HCT116 (cell line): Measurements from ENCODE around the gene U2AF1. TPM values are rescaled to one million over a fixed set of nuclear protein-coding genes. Genes with fewer than 3 reads are reported as not detected.
"Not testable (repeated sequence)": the region's sequence is repeated elsewhere in the genome, so short reads cannot be mapped to it uniquely, and the experiment has no call there.

Experiments used
- ATAC-seq: fragments of 200-7000 bp; cut with Tn5 transposase; 2 replicates; pipeline ENCODE4 v1.9.1; 2020; ENCODE audit warnings: mild to moderate bottlenecking, moderate library complexity
- BruUV-seq: library from RNA; stranded (reverse); fragments of 400-500 nt; replicated peaks from 2 replicates; lab custom pipeline; 2021; lab: Mats Ljungman, UMichigan
- CTCF ChIA-PET: fragments of 300-600 bp; sonication (Branson Sonifier 250); formaldehyde crosslinking; loops from one replicate; lab custom pipeline; 2021; ENCODE audit warnings: antibody characterized with exemption; lab: Charles Lee
- POLR2A ChIA-PET: fragments of 300-600, 350-600 bp; sonication (Branson Sonifier 250); formaldehyde crosslinking; loops from one replicate; lab custom pipeline; 2021; ENCODE audit warnings: antibody characterized with exemption; lab: Charles Lee
- RAD21 ChIA-PET, 2 experiments: fragments of 300-600 bp; sonication (Branson Sonifier 250); formaldehyde crosslinking; loops; one replicate each; lab custom pipeline; 2023; ENCODE audit warnings: low total read pairs in 2 of 2; ENCODE audit not compliant: uncharacterized antibody in 2 of 2, unreplicated experiment in 2 of 2, low non-redundant PET in 1 of 2; lab: Charles Lee
- DNase-seq: peaks from one replicate; pipeline ENCODE4 v3.0.0-alpha.2; 2010; ENCODE audit warnings: low read depth, low spot score
- H2AFZ ChIP-seq: fragments of 200-600 bp; shearing (Covaris generic), sonication (generic); 2 replicates; pipeline ENCODE4 v1.6.1; 2017; ENCODE audit warnings: low read depth, mixed run types, mixed read lengths, antibody characterized with exemption, low read length; ENCODE audit not compliant: poor library complexity, severe bottlenecking
- H3K27ac ChIP-seq: 2 replicates; pipeline ENCODE4 v1.5.1; 2012; ENCODE audit warnings: low read depth, low read length
- H3K27me3 ChIP-seq: fragments of 200-600 bp; sonication (generic); 2 replicates; pipeline ENCODE4 v1.6.1; 2016; ENCODE audit warnings: mixed run types, low read length, mixed read lengths; ENCODE audit not compliant: insufficient read depth
- H3K36me3 ChIP-seq, 2 experiments: fragments of 200-500 bp in 1 of 2; fragments of 200-600 bp in 1 of 2; sonication (Bioruptor generic) in 1 of 2; sonication (generic) in 1 of 2; 2 replicates each; pipeline versions ENCODE4 v1.5.1 to v1.6.1; 2014 to 2016; ENCODE audit warnings: low read length in 2 of 2, inconsistent platforms in 1 of 2, mixed read lengths in 1 of 2, mixed run types in 1 of 2; ENCODE audit not compliant: insufficient read depth in 2 of 2, control insufficient read depth in 1 of 2
- H3K4me1 ChIP-seq, 2 experiments: fragments of 200-600 bp in 1 of 2; sonication (generic) in 1 of 2; 2 replicates each; pipeline versions ENCODE4 v1.5.1 to v1.6.1; 2012 to 2017; ENCODE audit warnings: low read length in 2 of 2, inconsistent platforms in 1 of 2, mild to moderate bottlenecking in 1 of 2, mixed read lengths in 1 of 2, mixed run types in 1 of 2, moderate library complexity in 1 of 2; ENCODE audit not compliant: insufficient read depth in 2 of 2, control insufficient read depth in 1 of 2
- H3K4me2 ChIP-seq: fragments of 200-600 bp; sonication (generic); 2 replicates; pipeline ENCODE4 v1.6.1; 2017; ENCODE audit warnings: mixed run types, low read length, mixed read lengths
- H3K4me3 ChIP-seq, 2 experiments: fragments of 200-600 bp in 1 of 2; sonication (generic) in 1 of 2; replicated peaks in 1 of 2; 2 replicates each; pipeline ENCODE4 v1.5.1; 2011 to 2016; ENCODE audit warnings: low read length in 2 of 2, control low read depth in 1 of 2, low read depth in 1 of 2, mild to moderate bottlenecking in 1 of 2, mixed read lengths in 1 of 2, mixed run types in 1 of 2
- H3K79me2 ChIP-seq: fragments of 200-600 bp; sonication (generic); 2 replicates; pipeline ENCODE4 v1.6.1; 2017; ENCODE audit warnings: mild to moderate bottlenecking, mixed run types, low read length, moderate library complexity, mixed read lengths; ENCODE audit not compliant: insufficient read depth
- H3K9ac ChIP-seq: fragments of 200-600 bp; sonication (generic); 2 replicates; pipeline ENCODE4 v1.6.1; 2016; ENCODE audit warnings: low read length, mixed read lengths
- H3K9me2 ChIP-seq: fragments of 200-600 bp; sonication (generic), shearing (Covaris generic); 2 replicates; pipeline ENCODE4 v1.6.1; 2017; ENCODE audit warnings: mixed run types, mild to moderate bottlenecking, moderate library complexity; ENCODE audit not compliant: insufficient read depth
- H3K9me3 ChIP-seq, 2 experiments: fragments of 200-500 bp in 1 of 2; fragments of 200-600 bp in 1 of 2; sonication (Bioruptor generic) in 1 of 2; sonication (generic) in 1 of 2; 2 replicates each; pipeline ENCODE4 v1.6.1; 2014 to 2017; ENCODE audit warnings: low read length in 2 of 2, mixed read lengths in 2 of 2, inconsistent platforms in 1 of 2, low read depth in 1 of 2, mild to moderate bottlenecking in 1 of 2, mixed run types in 1 of 2, moderate library complexity in 1 of 2; ENCODE audit not compliant: control insufficient read depth in 1 of 2, insufficient read depth in 1 of 2
- H4K20me1 ChIP-seq: fragments of 200-600 bp; sonication (generic), shearing (Covaris generic); 2 replicates; pipeline ENCODE4 v1.6.1; 2017; ENCODE audit warnings: mixed run types, mild to moderate bottlenecking, moderate library complexity; ENCODE audit not compliant: insufficient read depth
- intact Hi-C: fragments of 100-400 bp; cut with micrococcal nuclease; formaldehyde crosslinking; loops from 2 replicates; pipeline ENCODE4 v1.10.0; 2022
- total RNA-seq: library from RNA; stranded (reverse); gene quantifications from one replicate; pipeline ENCODE4 v1.2.1, GENCODE V29; 2021; ENCODE audit not compliant: unreplicated experiment

U2AF1 gene
- total RNA-seq, 1 experiment from 2014 or later: 26.1 TPM

GRCh38 chr21:43076643-43077042, 30.7 kb downstream of the U2AF1 start:
- H3K36me3 ChIP-seq, H4K20me1 ChIP-seq, H2AFZ ChIP-seq, CTCF ChIA-PET, DNase-seq, POLR2A ChIA-PET, H3K4me1 ChIP-seq, intact Hi-C loops, H3K9me2 ChIP-seq, BruUV-seq, H3K9ac ChIP-seq, ATAC-seq, H3K9me3 ChIP-seq, H3K4me3 ChIP-seq, H3K4me2 ChIP-seq, H3K27me3 ChIP-seq, H3K79me2 ChIP-seq, RAD21 ChIA-PET, H3K27ac ChIP-seq: not testable (repeated sequence)

DNA sequence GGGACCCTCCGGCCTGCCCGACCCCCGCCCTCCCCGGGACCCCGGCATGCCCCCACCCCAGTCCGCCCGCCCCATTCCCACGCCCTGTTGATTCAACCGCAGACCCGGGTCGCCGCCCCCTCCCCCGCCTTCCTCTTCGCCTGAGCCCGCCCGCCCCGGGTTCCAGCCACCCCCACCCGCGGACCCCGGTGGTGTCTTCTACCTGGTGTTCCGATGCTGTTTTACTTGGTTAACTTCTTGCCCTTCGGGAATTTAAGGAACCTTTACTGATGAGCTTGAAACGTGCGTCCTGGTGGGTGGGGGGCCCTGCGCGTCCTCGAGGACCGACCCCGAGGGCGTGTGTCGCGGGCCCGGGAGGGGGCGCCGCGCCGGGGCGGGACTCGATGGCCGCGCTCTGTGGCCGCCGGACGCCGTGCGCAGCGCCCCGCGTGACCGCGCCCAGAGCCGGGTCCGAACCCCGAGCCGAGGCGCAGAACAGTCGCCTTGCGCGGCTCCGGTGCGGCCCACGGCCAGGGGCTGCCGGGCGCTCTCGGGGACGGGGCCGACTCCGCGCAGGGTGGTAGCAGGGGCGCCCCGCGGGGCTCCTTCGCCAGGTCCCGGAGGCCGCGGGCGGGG, 31.2 kb downstream of the U2AF1 start:
- H3K9me3 ChIP-seq, H4K20me1 ChIP-seq, H3K4me3 ChIP-seq, H3K27me3 ChIP-seq, H2AFZ ChIP-seq, H3K36me3 ChIP-seq, H3K4me1 ChIP-seq, DNase-seq, H3K4me2 ChIP-seq, CTCF ChIA-PET, intact Hi-C loops, RAD21 ChIA-PET, H3K9me2 ChIP-seq, H3K9ac ChIP-seq, POLR2A ChIA-PET, H3K27ac ChIP-seq, BruUV-seq, ATAC-seq, H3K79me2 ChIP-seq: not testable (repeated sequence)

GRCh38 chr21:43075170-43076022, 32.0 kb downstream of the U2AF1 start, which contains the start of gene CBS:
CBS (minus strand) TSS chr21:43075835; CDS start chr21:43072193, 3,642 bp downstream.
- H3K9me3 ChIP-seq, RAD21 ChIA-PET, DNase-seq, ATAC-seq, H3K79me2 ChIP-seq, H3K27me3 ChIP-seq, H4K20me1 ChIP-seq, intact Hi-C loops, H3K36me3 ChIP-seq, H3K4me1 ChIP-seq, H3K9me2 ChIP-seq, CTCF ChIA-PET, POLR2A ChIA-PET, H3K4me3 ChIP-seq, BruUV-seq, H2AFZ ChIP-seq, H3K4me2 ChIP-seq, H3K27ac ChIP-seq, H3K9ac ChIP-seq: not testable (repeated sequence)

GRCh38 chr21:43074401-43075169, 32.8 kb downstream of the U2AF1 start:
- H4K20me1 ChIP-seq, H3K27ac ChIP-seq, intact Hi-C loops, H3K4me3 ChIP-seq, DNase-seq, BruUV-seq, H2AFZ ChIP-seq, H3K79me2 ChIP-seq, H3K4me1 ChIP-seq, POLR2A ChIA-PET, H3K9ac ChIP-seq, RAD21 ChIA-PET, H3K27me3 ChIP-seq, H3K9me2 ChIP-seq, H3K36me3 ChIP-seq, CTCF ChIA-PET, ATAC-seq, H3K9me3 ChIP-seq, H3K4me2 ChIP-seq: not testable (repeated sequence)
